ENCODE data around the gene UBA5. TPM values are rescaled to one million over a fixed set of nuclear protein-coding genes. Genes with fewer than 3 reads are reported as not detected.

UBA5 gene
- total and polyA plus RNA-seq, 2 of the 13 experiments (the other 11 are each of a cell fraction or from before 2014, with no cell fraction given) = 30.2 to 46.8 TPM

- TF ChIP-seq, protein P1, sequence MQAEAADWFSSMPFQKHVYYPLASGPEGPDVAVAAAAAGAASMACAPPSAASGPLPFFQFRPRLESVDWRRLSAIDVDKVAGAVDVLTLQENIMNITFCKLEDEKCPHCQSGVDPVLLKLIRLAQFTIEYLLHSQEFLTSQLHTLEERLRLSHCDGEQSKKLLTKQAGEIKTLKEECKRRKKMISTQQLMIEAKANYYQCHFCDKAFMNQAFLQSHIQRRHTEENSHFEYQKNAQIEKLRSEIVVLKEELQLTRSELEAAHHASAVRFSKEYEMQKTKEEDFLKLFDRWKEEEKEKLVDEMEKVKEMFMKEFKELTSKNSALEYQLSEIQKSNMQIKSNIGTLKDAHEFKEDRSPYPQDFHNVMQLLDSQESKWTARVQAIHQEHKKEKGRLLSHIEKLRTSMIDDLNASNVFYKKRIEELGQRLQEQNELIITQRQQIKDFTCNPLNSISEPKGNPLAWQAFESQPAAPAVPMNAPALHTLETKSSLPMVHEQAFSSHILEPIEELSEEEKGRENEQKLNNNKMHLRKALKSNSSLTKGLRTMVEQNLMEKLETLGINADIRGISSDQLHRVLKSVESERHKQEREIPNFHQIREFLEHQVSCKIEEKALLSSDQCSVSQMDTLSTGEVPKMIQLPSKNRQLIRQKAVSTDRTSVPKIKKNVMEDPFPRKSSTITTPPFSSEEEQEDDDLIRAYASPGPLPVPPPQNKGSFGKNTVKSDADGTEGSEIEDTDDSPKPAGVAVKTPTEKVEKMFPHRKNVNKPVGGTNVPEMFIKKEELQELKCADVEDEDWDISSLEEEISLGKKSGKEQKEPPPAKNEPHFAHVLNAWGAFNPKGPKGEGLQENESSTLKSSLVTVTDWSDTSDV (CRISPR knock-in tag; IDR thresholded peaks at IDR 0.05) = no peak
- TF ChIP-seq ETV6 (CRISPR knock-in tag; conservative IDR thresholded peaks at IDR 0.05) = peak; percentile 41; the same call in 1 of the 2 replicates
- 0 out of 2 replicates have a peak, but pooled peaks have one; percentile 61 for TF ChIP-seq ZNF615 (CRISPR knock-in tag; IDR thresholded peaks at IDR 0.05; ENCODE audit: borderline replicate concordance)
- peak; percentile 17; the same call in 1 of the 2 replicates for TF ChIP-seq ZNF605 (CRISPR knock-in tag; IDR thresholded peaks at IDR 0.05)
- TF ChIP-seq ZNF326 (CRISPR knock-in tag; IDR thresholded peaks at IDR 0.05; ENCODE audit: borderline replicate concordance) = no peak
- TF ChIP-seq GATAD1 (CRISPR knock-in tag; IDR thresholded peaks at IDR 0.05) = peak; percentile 89
- no peak for TF ChIP-seq ZNF205 (CRISPR knock-in tag; IDR thresholded peaks at IDR 0.05)
- TF ChIP-seq GFI1 (CRISPR knock-in tag; IDR thresholded peaks at IDR 0.05; ENCODE audit: borderline replicate concordance) = no peak
- TF ChIP-seq ZNF646 (CRISPR knock-in tag; IDR thresholded peaks at IDR 0.05) = no peak
- TF ChIP-seq ZNF777 (CRISPR knock-in tag; IDR thresholded peaks at IDR 0.05) = 0 out of 2 replicates have a peak, but pooled peaks have one; percentile 29
- 0 out of 2 replicates have a peak, but pooled peaks have one; percentile 59 for TF ChIP-seq ZNF337 (CRISPR knock-in tag; IDR thresholded peaks at IDR 0.05; ENCODE audit: borderline replicate concordance, low read depth)
- TF ChIP-seq, protein P2, sequence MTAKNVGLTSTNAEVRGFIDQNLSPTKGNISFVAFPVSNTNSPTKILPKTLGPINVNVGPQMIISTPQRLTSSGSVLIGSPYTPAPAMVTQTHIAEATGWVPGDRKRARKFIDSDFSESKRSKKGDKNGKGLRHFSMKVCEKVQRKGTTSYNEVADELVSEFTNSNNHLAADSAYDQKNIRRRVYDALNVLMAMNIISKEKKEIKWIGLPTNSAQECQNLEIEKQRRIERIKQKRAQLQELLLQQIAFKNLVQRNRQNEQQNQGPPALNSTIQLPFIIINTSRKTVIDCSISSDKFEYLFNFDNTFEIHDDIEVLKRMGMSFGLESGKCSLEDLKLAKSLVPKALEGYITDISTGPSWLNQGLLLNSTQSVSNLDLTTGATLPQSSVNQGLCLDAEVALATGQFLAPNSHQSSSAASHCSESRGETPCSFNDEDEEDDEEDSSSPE (CRISPR knock-in tag; IDR thresholded peaks at IDR 0.05) = peak; percentile 13; the same call in 1 of the 2 replicates
- TF ChIP-seq, protein P3, sequence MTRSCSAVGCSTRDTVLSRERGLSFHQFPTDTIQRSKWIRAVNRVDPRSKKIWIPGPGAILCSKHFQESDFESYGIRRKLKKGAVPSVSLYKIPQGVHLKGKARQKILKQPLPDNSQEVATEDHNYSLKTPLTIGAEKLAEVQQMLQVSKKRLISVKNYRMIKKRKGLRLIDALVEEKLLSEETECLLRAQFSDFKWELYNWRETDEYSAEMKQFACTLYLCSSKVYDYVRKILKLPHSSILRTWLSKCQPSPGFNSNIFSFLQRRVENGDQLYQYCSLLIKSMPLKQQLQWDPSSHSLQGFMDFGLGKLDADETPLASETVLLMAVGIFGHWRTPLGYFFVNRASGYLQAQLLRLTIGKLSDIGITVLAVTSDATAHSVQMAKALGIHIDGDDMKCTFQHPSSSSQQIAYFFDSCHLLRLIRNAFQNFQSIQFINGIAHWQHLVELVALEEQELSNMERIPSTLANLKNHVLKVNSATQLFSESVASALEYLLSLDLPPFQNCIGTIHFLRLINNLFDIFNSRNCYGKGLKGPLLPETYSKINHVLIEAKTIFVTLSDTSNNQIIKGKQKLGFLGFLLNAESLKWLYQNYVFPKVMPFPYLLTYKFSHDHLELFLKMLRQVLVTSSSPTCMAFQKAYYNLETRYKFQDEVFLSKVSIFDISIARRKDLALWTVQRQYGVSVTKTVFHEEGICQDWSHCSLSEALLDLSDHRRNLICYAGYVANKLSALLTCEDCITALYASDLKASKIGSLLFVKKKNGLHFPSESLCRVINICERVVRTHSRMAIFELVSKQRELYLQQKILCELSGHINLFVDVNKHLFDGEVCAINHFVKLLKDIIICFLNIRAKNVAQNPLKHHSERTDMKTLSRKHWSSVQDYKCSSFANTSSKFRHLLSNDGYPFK (CRISPR knock-in tag; IDR thresholded peaks at IDR 0.05; ENCODE audit: borderline replicate concordance) = peak; percentile 73; the same call in 1 of the 2 replicates
- peak; percentile 86 for TF ChIP-seq ZNF772 (CRISPR knock-in tag; IDR thresholded peaks at IDR 0.05)
These were observed at the start of gene UBA5 (continued) for GRCh38 chr3:132660052-132660810.

Data from HepG2 (cell line).